ENCODE results near the gene SEC61A2. TPM values are rescaled to one million over a fixed set of nuclear protein-coding genes. Genes with fewer than 3 reads are reported as not detected.

SEC61A2 gene
- total and polyA plus RNA-seq, 2 donors (not counting 3 experiments of a cell fraction or from before 2014, with no cell fraction given), result 7.3 to 7.5 TPM

- Histone ChIP-seq H3K4me2 (ENCODE audit: insufficient read depth, low read length) (no peak overlapping the region), H3K9me1 (replicated peaks; ENCODE audit: control insufficient read depth, extremely low read depth, insufficient read depth, low read length) (no peaks in the 10 kb centered on the region), H3K4me1 (ENCODE audit: control insufficient read depth, extremely low read depth, insufficient read depth, low read length) (no peaks in the 10 kb centered on the region), H2AFZ (ENCODE audit: low read depth, low read length) (no peak overlapping the region), H3K36me3 (ENCODE audit: control insufficient read depth in 2 of 2, extremely low read depth in 1 of 2, insufficient read depth in 2 of 2, low read length in 2 of 2) (peaks cover 0 to 3% of the 10 kb centered on the region in 2 experiments), H3K79me2 (ENCODE audit: control insufficient read depth, insufficient read depth, low read length) (no peaks in the 10 kb centered on the region), H4K20me1 (replicated peaks; ENCODE audit: control insufficient read depth, extremely low read depth, insufficient read depth, low read length) (no peaks in the 10 kb centered on the region), H3K27ac (ENCODE audit: insufficient read depth, low read depth, low read length) (no peak overlapping the region), H3K9ac (replicated peaks; ENCODE audit: extremely low read depth, insufficient read depth, low read length) (no peak overlapping the region), H3K4me3 (replicated peaks in 1 of 3; ENCODE audit: insufficient read depth in 1 of 3, low read depth in 1 of 3, low read length in 3 of 3) (no peak overlapping the region), H3K9me3 (replicated peaks; ENCODE audit: control insufficient read depth, insufficient read depth, low read length) (no peaks in the 10 kb centered on the region), H3K27me3 (ENCODE audit: control insufficient read depth in 2 of 2, insufficient read depth in 2 of 2, low read length in 2 of 2) (no peaks in the 10 kb centered on the region)
- FAIRE-seq, result no peak
- no peak for DNase-seq (ENCODE audit: low read depth, low spot score)
- CTCF ChIA-PET, result no interaction called here
- POLR2A ChIA-PET, result no interaction called here
- no TSS peak for BruUV-seq (replicated peaks)
- TF ChIP-seq POLR2AphosphoS5 (IDR thresholded peaks at IDR 0.05; ENCODE audit: insufficient read depth, low read depth, low read length) (no peak), FOS (IDR thresholded peaks at IDR 0.05; ENCODE audit: borderline replicate concordance, insufficient read depth, low read length) (no peak), MYC (IDR thresholded peaks at IDR 0.05; ENCODE audit: low read depth, low read length) (no peak), GATA2 (IDR thresholded peaks at IDR 0.05; ENCODE audit: insufficient read depth, insufficient read length, low read depth, low read length) (no peak), POLR2A (IDR thresholded peaks at IDR 0.05; ENCODE audit: low read depth, low read length) (no peak), EZH2 (IDR thresholded peaks at IDR 0.05; ENCODE audit: borderline replicate concordance, low read depth, low read length, severe bottlenecking) (no peak), JUN (IDR thresholded peaks at IDR 0.05; ENCODE audit: borderline replicate concordance, insufficient read depth, insufficient read length, low read depth) (no peak), CTCF (IDR thresholded peaks at IDR 0.05; ENCODE audit: extremely low read depth in 1 of 2, insufficient read depth in 1 of 2, low read depth in 1 of 2, low read length in 2 of 2) (no peak), MAX (IDR thresholded peaks at IDR 0.05; ENCODE audit: insufficient read depth, insufficient read length) (no peak)
- dilution Hi-C loops (cut with MboI; ENCODE audit: extremely low pct_ligation_motif_present, low sequenced_read_pairs) (no loop called here), intact Hi-C loops (cut with micrococcal nuclease) (no loop called here)
Observed at GRCh38 chr10:12150163-12150562, 20.7 kb downstream of the SEC61A2 start.

Data from endothelial cell of umbilical vein (primary cell).